OCI-LY7 (cell line): ENCODE results near the gene PYGB. TPM values are rescaled to one million over a fixed set of nuclear protein-coding genes. Genes with fewer than 3 reads are reported as not detected.

Experiments used
- BruUV-seq: library from RNA; stranded (reverse); fragments of 400-500 nt; replicated peaks from 2 replicates; lab custom pipeline; 2021; lab: Mats Ljungman, UMichigan
- CTCF ChIA-PET: fragments of 300-600 bp; sonication (Branson Sonifier 250); formaldehyde crosslinking; loops from one replicate; lab custom pipeline; 2022; ENCODE audit warnings: antibody characterized with exemption; ENCODE audit not compliant: unreplicated experiment; lab: Charles Lee
- POLR2A ChIA-PET: fragments of 300-600 bp; sonication (Branson Sonifier 250); formaldehyde crosslinking; loops from one replicate; lab custom pipeline; 2022; ENCODE audit warnings: antibody characterized with exemption; lab: Charles Lee
- DNase-seq: peaks from one replicate; pipeline ENCODE4 v3.0.0-alpha.2; 2015; ENCODE audit warnings: low spot score
- H2AFZ ChIP-seq: fragments of 200-600 bp; sonication (generic), shearing (Covaris generic); 2 replicates; pipeline ENCODE4 v1.6.1; 2014; ENCODE audit warnings: mild to moderate bottlenecking, antibody characterized with exemption, low read length, moderate library complexity
- H3K27ac ChIP-seq: fragments of 200-600 bp; sonication (generic); 2 replicates; pipeline ENCODE4 v1.5.1; 2014; ENCODE audit warnings: mixed run types, low read depth, mild to moderate bottlenecking, moderate library complexity, low read length, inconsistent platforms; ENCODE audit not compliant: poor library complexity, severe bottlenecking
- H3K36me3 ChIP-seq: fragments of 200-600 bp; sonication (generic); 2 replicates; pipeline ENCODE4 v1.6.1; 2014; ENCODE audit warnings: mild to moderate bottlenecking, antibody characterized with exemption, low read length, moderate library complexity, mixed read lengths; ENCODE audit not compliant: insufficient read depth
- H3K4me1 ChIP-seq: fragments of 200-600 bp; sonication (generic); 2 replicates; pipeline ENCODE4 v1.5.1; 2014; ENCODE audit warnings: mild to moderate bottlenecking, low read length; ENCODE audit not compliant: insufficient read depth, poor library complexity, severe bottlenecking
- H3K4me2 ChIP-seq: fragments of 200-600 bp; sonication (generic); 2 replicates; pipeline ENCODE4 v1.6.1; 2014; ENCODE audit warnings: mild to moderate bottlenecking, low read length
- H3K4me3 ChIP-seq: fragments of 200-600 bp; sonication (generic); 2 replicates; pipeline ENCODE4 v1.5.1; 2014; ENCODE audit warnings: mild to moderate bottlenecking, low read depth, low read length; ENCODE audit not compliant: poor library complexity, severe bottlenecking
- H3K79me2 ChIP-seq: fragments of 200-600 bp; sonication (generic); 2 replicates; pipeline ENCODE4 v1.6.1; 2016; ENCODE audit warnings: low read depth, mild to moderate bottlenecking, low read length, moderate library complexity, mixed read lengths; ENCODE audit not compliant: insufficient read depth
- H3K9me2 ChIP-seq: fragments of 200-600 bp; sonication (generic); 2 replicates; pipeline ENCODE4 v1.6.1; 2016; ENCODE audit warnings: mild to moderate bottlenecking, low read length, mixed read lengths; ENCODE audit not compliant: insufficient read depth
- H3K9me3 ChIP-seq: fragments of 200-600 bp; sonication (generic); 2 replicates; pipeline ENCODE4 v1.6.1; 2014; ENCODE audit warnings: mild to moderate bottlenecking, mixed run types, low read length, mixed read lengths
- H4K20me1 ChIP-seq: fragments of 200-600 bp; sonication (generic); 2 replicates; pipeline ENCODE4 v1.6.1; 2014; ENCODE audit warnings: mild to moderate bottlenecking, antibody characterized with exemption, low read length, moderate library complexity, mixed read lengths; ENCODE audit not compliant: insufficient read depth
- CTCF ChIP-seq: fragments of 200-600 bp; sonication (generic); conservative IDR thresholded peaks from 2 replicates; pipeline ENCODE4 v1.5.1; 2014; ENCODE audit warnings: mild to moderate bottlenecking, antibody characterized with exemption, low read length, moderate library complexity, mixed read lengths
- EZH2phosphoT487 ChIP-seq: fragments of 200-600 bp; sonication (generic); IDR thresholded peaks from 2 replicates; pipeline ENCODE4 v1.6.1; 2018; ENCODE audit warnings: low read depth, borderline replicate concordance, mild to moderate bottlenecking, mixed run types, antibody characterized with exemption, low read length, moderate library complexity, mixed read lengths
- intact Hi-C: fragments of 100-400 bp; cut with micrococcal nuclease; formaldehyde crosslinking; loops from one replicate; pipeline ENCODE4 v1.10.0; 2022; ENCODE audit not compliant: unreplicated experiment
- total RNA-seq, 2 experiments: library from RNA; depleted of rRNA in 1 of 2; stranded (reverse); fragments of >200 nt in 1 of 2; shearing (Covaris generic) in 1 of 2; gene quantifications; 2 replicates each; pipeline ENCODE4 v1.2.3, GENCODE V29; 2014 to 2022

Gene PYGB
- total RNA-seq, 2 experiments from 2014 or later: 4.9 to 7.0 TPM

GRCh38 chr20:25324412-25324811 lies 76.5 kb downstream of the PYGB start:
- intact Hi-C loops: no loop called here
- no peak overlapping the region for H3K4me2 ChIP-seq
- no TSS peak for BruUV-seq
- CTCF ChIA-PET: no interaction called here
- no peaks in the 10 kb centered on the region for H3K79me2 ChIP-seq
- no peaks in the 10 kb centered on the region for H3K9me2 ChIP-seq
- H3K4me1 ChIP-seq: peaks cover 14% of the 10 kb centered on the region
- H3K4me3 ChIP-seq: no peak overlapping the region
- H3K36me3 ChIP-seq: no peaks in the 10 kb centered on the region
- H2AFZ ChIP-seq: no peak overlapping the region
- H3K27ac ChIP-seq: no peak overlapping the region
- DNase-seq: no peak
- no peaks in the 10 kb centered on the region for H3K9me3 ChIP-seq
- POLR2A ChIA-PET: no interaction called here
- TF ChIP-seq CTCF: no peak
- no peaks in the 10 kb centered on the region for H4K20me1 ChIP-seq

GRCh38 chr20:25325073-25325472 lies 77.2 kb downstream of the PYGB start:
- no peak overlapping the region for H3K4me3 ChIP-seq
- no peak overlapping the region for H3K27ac ChIP-seq
- H3K9me3 ChIP-seq: no peaks in the 10 kb centered on the region
- intact Hi-C loops: no loop called here
- peaks cover 7% of the 10 kb centered on the region for H3K4me1 ChIP-seq
- no peaks in the 10 kb centered on the region for H4K20me1 ChIP-seq
- ChIA-PET POLR2A (no interaction called here), CTCF (interaction anchor here (0.6 kb wide), 1 partner anchor 10 kb away, joined by 3 read pairs; no protein-coding TSS in a partner anchor)
- no peak overlapping the region for H2AFZ ChIP-seq
- H3K4me2 ChIP-seq: no peak overlapping the region
- no peaks in the 10 kb centered on the region for H3K79me2 ChIP-seq
- no peak for DNase-seq
- no peaks in the 10 kb centered on the region for H3K9me2 ChIP-seq
- TF ChIP-seq CTCF: no peak
- no peak for TF ChIP-seq EZH2phosphoT487
- BruUV-seq: no TSS peak
- no peaks in the 10 kb centered on the region for H3K36me3 ChIP-seq

- DNase-seq: no peak
- Histone ChIP-seq H3K4me3 (no peak overlapping the region), H3K4me1 (peaks cover 5% of the 10 kb centered on the region), H3K79me2 (no peaks in the 10 kb centered on the region), H3K9me3 (no peaks in the 10 kb centered on the region), H3K36me3 (no peaks in the 10 kb centered on the region), H3K27ac (no peak overlapping the region), H2AFZ (no peak overlapping the region), H3K4me2 (no peak overlapping the region), H4K20me1 (no peaks in the 10 kb centered on the region), H3K9me2 (no peaks in the 10 kb centered on the region)
- POLR2A ChIA-PET: no interaction called here
- TF ChIP-seq CTCF (no peak), EZH2phosphoT487 (no peak)
- no TSS peak for BruUV-seq
- intact Hi-C loops: no loop called here
- CTCF ChIA-PET: no interaction called here
Observed at GRCh38 chr20:25325997-25326396, 78.1 kb downstream of the PYGB start.
